ENCODE data around the gene EN2.

DNA sequence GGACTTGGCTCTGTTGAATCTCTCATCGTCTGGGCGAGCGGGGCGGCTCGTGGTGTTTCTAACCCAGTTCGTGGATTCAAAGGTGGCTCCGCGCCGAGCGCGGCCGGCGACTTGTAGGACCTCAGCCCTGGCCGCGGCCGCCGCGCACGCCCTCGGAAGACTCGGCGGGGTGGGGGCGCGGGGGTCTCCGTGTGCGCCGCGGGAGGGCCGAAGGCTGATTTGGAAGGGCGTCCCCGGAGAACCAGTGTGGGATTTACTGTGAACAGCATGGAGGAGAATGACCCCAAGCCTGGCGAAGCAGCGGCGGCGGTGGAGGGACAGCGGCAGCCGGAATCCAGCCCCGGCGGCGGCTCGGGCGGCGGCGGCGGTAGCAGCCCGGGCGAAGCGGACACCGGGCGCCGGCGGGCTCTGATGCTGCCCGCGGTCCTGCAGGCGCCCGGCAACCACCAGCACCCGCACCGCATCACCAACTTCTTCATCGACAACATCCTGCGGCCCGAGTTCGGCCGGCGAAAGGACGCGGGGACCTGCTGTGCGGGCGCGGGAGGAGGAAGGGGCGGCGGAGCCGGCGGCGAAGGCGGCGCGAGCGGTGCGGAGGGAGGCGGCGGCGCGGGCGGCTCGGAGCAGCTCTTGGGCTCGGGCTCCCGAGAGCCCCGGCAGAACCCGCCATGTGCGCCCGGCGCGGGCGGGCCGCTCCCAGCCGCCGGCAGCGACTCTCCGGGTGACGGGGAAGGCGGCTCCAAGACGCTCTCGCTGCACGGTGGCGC, at the start of gene EN2:
- TF ChIP-seq, protein P1, sequence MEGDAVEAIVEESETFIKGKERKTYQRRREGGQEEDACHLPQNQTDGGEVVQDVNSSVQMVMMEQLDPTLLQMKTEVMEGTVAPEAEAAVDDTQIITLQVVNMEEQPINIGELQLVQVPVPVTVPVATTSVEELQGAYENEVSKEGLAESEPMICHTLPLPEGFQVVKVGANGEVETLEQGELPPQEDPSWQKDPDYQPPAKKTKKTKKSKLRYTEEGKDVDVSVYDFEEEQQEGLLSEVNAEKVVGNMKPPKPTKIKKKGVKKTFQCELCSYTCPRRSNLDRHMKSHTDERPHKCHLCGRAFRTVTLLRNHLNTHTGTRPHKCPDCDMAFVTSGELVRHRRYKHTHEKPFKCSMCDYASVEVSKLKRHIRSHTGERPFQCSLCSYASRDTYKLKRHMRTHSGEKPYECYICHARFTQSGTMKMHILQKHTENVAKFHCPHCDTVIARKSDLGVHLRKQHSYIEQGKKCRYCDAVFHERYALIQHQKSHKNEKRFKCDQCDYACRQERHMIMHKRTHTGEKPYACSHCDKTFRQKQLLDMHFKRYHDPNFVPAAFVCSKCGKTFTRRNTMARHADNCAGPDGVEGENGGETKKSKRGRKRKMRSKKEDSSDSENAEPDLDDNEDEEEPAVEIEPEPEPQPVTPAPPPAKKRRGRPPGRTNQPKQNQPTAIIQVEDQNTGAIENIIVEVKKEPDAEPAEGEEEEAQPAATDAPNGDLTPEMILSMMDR (IDR thresholded peaks at IDR 0.05) = no peak
- TF ChIP-seq ZFX (IDR thresholded peaks at IDR 0.05; ENCODE audit: borderline replicate concordance) = no peak
